Stimulated activated CD8-positive, alpha-beta memory T cell treated with anti-CD3 and anti-CD28 coated beads, Interleukin-12 subunit alpha, Interleukin-12 subunit beta, amount 100 ng/mL, for 1 hour (primary cell): ENCODE measurements around the gene UQCRQ.

Experiments
- DNase-seq: peaks from one replicate; pipeline ENCODE4 v3.0.0-alpha.2; 2020; ENCODE audit warnings: low read depth

Gene UQCRQ

GRCh38 chr5:132909702-132910101 is 43.3 kb downstream of the UQCRQ start:
- DNase-seq: no peak

GRCh38 chr5:132915681-132916080 is 49.2 kb downstream of the UQCRQ start:
- no peak for DNase-seq

DNA sequence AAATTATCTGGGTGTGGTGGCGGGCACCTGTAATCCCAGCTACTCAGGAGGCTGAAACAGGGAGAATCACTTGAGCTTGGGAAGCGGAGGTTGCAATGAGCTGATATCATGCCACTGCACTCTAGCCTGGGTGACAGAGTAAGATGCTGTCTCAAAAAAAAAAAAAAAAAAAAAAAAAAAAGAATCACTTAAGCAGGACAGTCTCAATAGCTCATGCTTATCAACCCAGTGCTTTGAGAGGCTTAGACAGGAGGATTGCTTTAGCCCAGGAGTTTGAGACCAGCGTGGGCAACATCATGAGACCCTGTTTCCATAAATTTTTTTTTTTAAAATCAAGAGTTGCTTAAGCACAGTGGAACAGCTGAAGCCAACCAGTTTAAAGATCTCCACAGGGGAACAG is 49.6 kb downstream of the UQCRQ start:
- no peak for DNase-seq
